ENCODE data around the gene SPRYD7.

SPRYD7 gene

GRCh38 chr13:49972709-49973108, 36.6 kb upstream of the SPRYD7 start:
- TF ChIP-seq CTCF (conservative IDR thresholded peaks at IDR 0.05; ENCODE audit: low read depth, low read length) = no peak
- DNase-seq (ENCODE audit: low read depth) = no peak

GRCh38 chr13:49967456-49967855, 31.3 kb upstream of the SPRYD7 start:
- no peak for DNase-seq (ENCODE audit: low read depth)
- no peak for TF ChIP-seq CTCF (conservative IDR thresholded peaks at IDR 0.05; ENCODE audit: low read depth, low read length)
- no peak overlapping the region for H3K4me3 ChIP-seq (ENCODE audit: low read length)

More at GRCh38 chr13:49972709-49973108, 36.6 kb upstream of the SPRYD7 start:
- no peak overlapping the region for H3K4me3 ChIP-seq (ENCODE audit: low read length)

GRCh38 chr13:49958321-49958720, 22.2 kb upstream of the SPRYD7 start:
- TF ChIP-seq CTCF (conservative IDR thresholded peaks at IDR 0.05; ENCODE audit: low read depth, low read length) = no peak
- DNase-seq (ENCODE audit: low read depth) = no peak
- no peak overlapping the region for H3K4me3 ChIP-seq (ENCODE audit: low read length)

GRCh38 chr13:49956131-49956530, 20.0 kb upstream of the SPRYD7 start:
- TF ChIP-seq CTCF (conservative IDR thresholded peaks at IDR 0.05; ENCODE audit: low read depth, low read length) = no peak
- DNase-seq (ENCODE audit: low read depth) = no peak
- no peak overlapping the region for H3K4me3 ChIP-seq (ENCODE audit: low read length)

- DNase-seq (ENCODE audit: low read depth) = no peak
- no peak for TF ChIP-seq CTCF (conservative IDR thresholded peaks at IDR 0.05; ENCODE audit: low read depth, low read length)
- H3K4me3 ChIP-seq (ENCODE audit: low read length) = no peak overlapping the region
Observed at GRCh38 chr13:49954674-49955455, 18.7 kb upstream of the SPRYD7 start.

- no peak for TF ChIP-seq CTCF (conservative IDR thresholded peaks at IDR 0.05; ENCODE audit: low read depth, low read length)
- no peak overlapping the region for H3K4me3 ChIP-seq (ENCODE audit: low read length)
- DNase-seq (ENCODE audit: low read depth) = no peak
Observed at GRCh38 chr13:49953560-49953959, 17.4 kb upstream of the SPRYD7 start.
